HG02981 (cell line): Measurements from ENCODE around the gene AP4S1.
"Not testable (repeated sequence)": the region's sequence is repeated elsewhere in the genome, so short reads cannot be mapped to it uniquely, and the experiment has no call there.

Experiments used
- ATAC-seq: cut with Tn5 transposase; IDR thresholded peaks from one replicate; pipeline ENCODE4 v1.9.1; 2021; ENCODE audit warnings: mild to moderate bottlenecking, moderate library complexity; ENCODE audit not compliant: unreplicated experiment

The AP4S1 gene

GRCh38 chr14:31080484-31080883, 55.0 kb downstream of the AP4S1 start:
- ATAC-seq = no peak

- no peak for ATAC-seq
These were observed 58.3 kb downstream of the AP4S1 start for GRCh38 chr14:31083781-31084180.

- no peak for ATAC-seq
These were observed 58.9 kb downstream of the AP4S1 start for GRCh38 chr14:31084385-31084784.

GRCh38 chr14:31085027-31085426, 59.6 kb downstream of the AP4S1 start:
- ATAC-seq = no peak

GRCh38 chr14:31086466-31086865, 61.0 kb downstream of the AP4S1 start:
- not testable (repeated sequence) for ATAC-seq

- no peak for ATAC-seq
These were observed 65.7 kb downstream of the AP4S1 start for GRCh38 chr14:31090883-31091764.

GRCh38 chr14:31092160-31092708, 66.8 kb downstream of the AP4S1 start:
- no peak for ATAC-seq

GRCh38 chr14:31093884-31094839, 68.7 kb downstream of the AP4S1 start:
- ATAC-seq = not testable (repeated sequence)

GRCh38 chr14:31095817-31096216, 70.4 kb downstream of the AP4S1 start:
- ATAC-seq = not testable (repeated sequence)

GRCh38 chr14:31096255-31096654, 70.8 kb downstream of the AP4S1 start:
- ATAC-seq = no peak

GRCh38 chr14:31097081-31097480, 71.6 kb downstream of the AP4S1 start:
- ATAC-seq = no peak

- ATAC-seq = no peak
These were observed 81.3 kb downstream of the AP4S1 start for GRCh38 chr14:31106768-31107167.

GRCh38 chr14:31109257-31109656, 83.8 kb downstream of the AP4S1 start:
- no peak for ATAC-seq

- ATAC-seq = no peak
These were observed 85.4 kb downstream of the AP4S1 start for GRCh38 chr14:31110872-31111271.

- no peak for ATAC-seq
These were observed 88.3 kb downstream of the AP4S1 start for GRCh38 chr14:31113794-31114193.

GRCh38 chr14:31118892-31119291, 93.4 kb downstream of the AP4S1 start:
- ATAC-seq = no peak

GRCh38 chr14:31122098-31122611, 96.7 kb downstream of the AP4S1 start:
- no peak for ATAC-seq

GRCh38 chr14:31122921-31123320, 97.5 kb downstream of the AP4S1 start:
- no peak for ATAC-seq

GRCh38 chr14:31124197-31124596, 98.7 kb downstream of the AP4S1 start:
- ATAC-seq = no peak

- ATAC-seq = no peak
These were observed 99.8 kb downstream of the AP4S1 start for GRCh38 chr14:31125231-31125630.

GRCh38 chr14:31126680-31127079, 101.2 kb downstream of the AP4S1 start:
- no peak for ATAC-seq
